ENCODE results near the gene C1orf159.
A peak's percentile ranks its signal among the peaks of the same experiment; 100 is the strongest.

C1orf159 gene

GRCh38 chr1:1035291-1035943 lies 80.5 kb downstream of the C1orf159 start:
- DNase-seq (ENCODE audit: low read depth) = no peak
- no peak overlapping the region for H3K4me3 ChIP-seq (ENCODE audit: low read length)

DNA sequence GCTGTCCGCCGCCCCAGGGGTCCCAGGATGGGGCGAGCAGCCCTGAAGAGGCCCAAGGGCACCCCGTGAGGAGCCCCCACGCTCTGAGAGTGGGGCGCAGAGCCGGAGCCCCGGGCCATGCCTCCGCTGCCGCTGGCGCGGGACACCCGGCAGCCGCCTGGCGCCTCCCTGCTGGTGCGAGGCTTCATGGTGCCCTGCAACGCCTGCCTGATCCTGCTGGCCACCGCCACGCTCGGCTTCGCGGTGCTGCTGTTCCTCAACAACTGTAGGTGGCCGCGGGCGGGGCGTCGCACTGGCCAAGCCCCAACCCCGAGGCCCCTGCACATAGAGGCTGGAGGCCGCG lies 81.5 kb downstream of the C1orf159 start:
- DNase-seq (ENCODE audit: low read depth) = no peak
- no peak overlapping the region for H3K4me3 ChIP-seq (ENCODE audit: low read length)
- TF ChIP-seq, protein P1, sequence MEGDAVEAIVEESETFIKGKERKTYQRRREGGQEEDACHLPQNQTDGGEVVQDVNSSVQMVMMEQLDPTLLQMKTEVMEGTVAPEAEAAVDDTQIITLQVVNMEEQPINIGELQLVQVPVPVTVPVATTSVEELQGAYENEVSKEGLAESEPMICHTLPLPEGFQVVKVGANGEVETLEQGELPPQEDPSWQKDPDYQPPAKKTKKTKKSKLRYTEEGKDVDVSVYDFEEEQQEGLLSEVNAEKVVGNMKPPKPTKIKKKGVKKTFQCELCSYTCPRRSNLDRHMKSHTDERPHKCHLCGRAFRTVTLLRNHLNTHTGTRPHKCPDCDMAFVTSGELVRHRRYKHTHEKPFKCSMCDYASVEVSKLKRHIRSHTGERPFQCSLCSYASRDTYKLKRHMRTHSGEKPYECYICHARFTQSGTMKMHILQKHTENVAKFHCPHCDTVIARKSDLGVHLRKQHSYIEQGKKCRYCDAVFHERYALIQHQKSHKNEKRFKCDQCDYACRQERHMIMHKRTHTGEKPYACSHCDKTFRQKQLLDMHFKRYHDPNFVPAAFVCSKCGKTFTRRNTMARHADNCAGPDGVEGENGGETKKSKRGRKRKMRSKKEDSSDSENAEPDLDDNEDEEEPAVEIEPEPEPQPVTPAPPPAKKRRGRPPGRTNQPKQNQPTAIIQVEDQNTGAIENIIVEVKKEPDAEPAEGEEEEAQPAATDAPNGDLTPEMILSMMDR (IDR thresholded peaks at IDR 0.05; ENCODE audit: insufficient read depth, low read depth, low read length, missing control alignments) = no peak

More at GRCh38 chr1:1035291-1035943, 80.5 kb downstream of the C1orf159 start:
- TF ChIP-seq, protein P1 (IDR thresholded peaks at IDR 0.05; ENCODE audit: insufficient read depth, low read depth, low read length, missing control alignments) = no peak

DNA sequence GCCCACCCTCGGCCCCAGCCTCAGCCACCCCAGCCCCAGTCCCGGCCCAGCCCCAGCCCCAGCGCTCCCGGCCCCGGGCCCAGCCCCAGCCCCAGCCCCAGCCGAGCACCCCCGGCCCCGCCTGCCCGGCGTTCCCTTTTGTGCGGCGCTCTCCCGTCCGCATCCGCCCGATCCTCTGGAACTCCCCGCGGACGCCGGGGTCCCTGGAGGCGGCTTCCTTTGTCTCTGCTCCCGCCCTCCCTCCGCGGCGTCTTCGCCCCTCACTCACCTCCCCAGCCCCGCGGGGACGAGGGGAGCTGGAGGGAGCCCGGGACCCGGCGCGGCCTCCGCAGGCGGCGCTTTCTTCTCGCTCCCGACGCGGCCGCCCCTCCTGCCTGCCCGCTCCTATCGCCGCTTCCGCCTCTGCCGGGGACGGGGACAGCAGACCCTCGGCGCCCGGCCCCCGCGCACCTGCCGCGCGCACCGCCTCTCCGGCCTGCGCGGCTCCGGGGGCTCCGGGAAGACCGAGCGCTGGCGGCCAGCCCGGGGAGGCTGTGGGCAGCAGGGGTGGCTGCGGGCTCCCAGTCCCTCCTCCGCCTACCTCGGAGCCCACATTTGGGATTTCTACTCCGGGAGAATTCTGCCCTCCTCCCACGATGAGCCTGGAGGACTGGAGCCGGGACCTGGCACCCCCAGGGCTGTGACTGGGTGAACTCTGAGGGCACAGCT lies 82.0 kb downstream of the C1orf159 start:
- H3K4me3 ChIP-seq (ENCODE audit: low read length) = no peak overlapping the region
- TF ChIP-seq, protein P1 (IDR thresholded peaks at IDR 0.05; ENCODE audit: insufficient read depth, low read depth, low read length, missing control alignments) = no peak
- no peak for DNase-seq (ENCODE audit: low read depth)

DNA sequence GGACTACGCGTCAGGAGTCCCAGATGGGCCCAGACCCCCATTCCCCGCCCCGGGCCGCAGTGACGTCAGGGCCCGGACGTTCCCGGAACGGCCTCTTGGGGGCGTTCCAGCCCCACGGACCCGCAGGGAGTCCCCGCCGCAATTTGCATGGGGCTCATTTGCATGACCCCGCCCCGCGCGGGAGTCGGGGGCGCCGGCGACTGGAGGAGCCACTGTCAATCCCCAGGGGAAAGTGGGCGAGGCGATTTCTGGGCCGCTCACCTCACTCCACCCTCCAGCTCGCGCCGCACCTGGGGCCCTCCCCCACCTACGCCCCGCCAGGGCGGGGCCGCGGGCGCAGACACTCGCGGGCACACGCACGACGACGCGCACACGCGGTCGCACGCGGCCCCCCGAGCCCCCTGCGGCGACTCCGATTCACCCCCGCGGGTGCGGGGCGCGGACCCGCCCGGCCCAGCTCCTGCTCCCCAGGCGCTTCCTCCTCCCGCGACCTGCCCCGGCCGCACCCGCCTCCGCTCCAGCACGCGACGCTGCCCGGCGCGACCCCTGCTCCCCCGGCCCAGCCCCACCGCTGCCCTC lies 82.8 kb downstream of the C1orf159 start:
- H3K4me3 ChIP-seq (ENCODE audit: low read length) = peak overlapping the region; percentile 25
- DNase-seq (ENCODE audit: low read depth) = peak; percentile 92
- TF ChIP-seq, protein P1 (IDR thresholded peaks at IDR 0.05; ENCODE audit: insufficient read depth, low read depth, low read length, missing control alignments) = peak; percentile 63

DNA sequence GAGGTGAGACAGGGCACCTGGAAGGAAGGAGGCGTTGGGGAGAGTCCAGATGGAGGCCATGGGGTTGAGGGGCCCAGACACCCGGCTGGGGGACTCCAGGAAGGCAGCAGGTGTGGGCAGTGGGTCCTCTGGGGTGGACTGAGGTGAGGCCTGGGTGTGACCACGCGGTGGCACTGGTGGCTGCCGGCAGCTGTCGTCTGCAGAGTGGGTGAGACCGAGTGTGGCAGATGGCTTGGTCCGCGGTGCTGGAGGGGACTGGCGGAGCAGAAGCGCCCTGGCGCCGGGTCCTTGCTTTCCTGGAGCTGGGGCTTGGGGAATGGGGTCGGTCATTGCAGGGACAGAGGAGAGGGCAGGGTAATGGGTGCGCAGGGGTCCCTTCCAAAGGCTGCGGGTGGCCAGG lies 83.5 kb downstream of the C1orf159 start:
- TF ChIP-seq, protein P1 (IDR thresholded peaks at IDR 0.05; ENCODE audit: insufficient read depth, low read depth, low read length, missing control alignments) = no peak
- peak overlapping the region; percentile 25 for H3K4me3 ChIP-seq (ENCODE audit: low read length)
- DNase-seq (ENCODE audit: low read depth) = no peak

Measured in epithelial cell of esophagus (primary cell).